HEK293T (cell line): Measurements from ENCODE around the gene DMTF1.
A peak's percentile ranks its signal among the peaks of the same experiment; 100 is the strongest.

Experiments
- CTCF ChIA-PET: fragments of 350-600 bp; formaldehyde crosslinking; extraction: SDS; loops from one replicate; lab custom pipeline; 2021; ENCODE audit warnings: antibody characterized with exemption, inconsistent platforms; lab: Yijun Ruan, JAX
- POLR2A ChIA-PET: fragments of 350-600 bp; formaldehyde crosslinking; extraction: SDS; loops from one replicate; lab custom pipeline; 2020; ENCODE audit warnings: antibody characterized with exemption, inconsistent platforms; lab: Yijun Ruan, JAX
- DNase-seq: peaks from one replicate; pipeline ENCODE4 v3.0.0; 2012; ENCODE audit warnings: mixed read lengths; ENCODE audit errors: extremely low spot score
- ARNT ChIP-seq: fragments of 450-650 bp; IDR thresholded peaks from 2 replicates; pipeline ENCODE4 v1.6.1; 2017; ENCODE audit warnings: mild to moderate bottlenecking
- BHLHE40 ChIP-seq: fragments of 450-650 bp; IDR thresholded peaks from 2 replicates; pipeline ENCODE4 v1.6.1; 2016; ENCODE audit warnings: mild to moderate bottlenecking, moderate library complexity, borderline replicate concordance
- CTBP1 ChIP-seq: fragments of 450-650 bp; IDR thresholded peaks from 2 replicates; pipeline ENCODE4 v1.6.1; 2016; ENCODE audit warnings: borderline replicate concordance
- ELF4 ChIP-seq: fragments of 450-650 bp; IDR thresholded peaks from 2 replicates; pipeline ENCODE4 v1.6.1; 2017; ENCODE audit warnings: antibody characterized with exemption
- FOXA1 ChIP-seq: fragments of 450-650 bp; IDR thresholded peaks from 2 replicates; pipeline ENCODE4 v1.6.1; 2016; ENCODE audit warnings: mild to moderate bottlenecking
- FOXK2 ChIP-seq: fragments of 450-650 bp; IDR thresholded peaks from 2 replicates; pipeline ENCODE4 v1.6.1; 2016; ENCODE audit warnings: mild to moderate bottlenecking
- FOXM1 ChIP-seq: fragments of 450-650 bp; IDR thresholded peaks from 2 replicates; pipeline ENCODE4 v1.6.1; 2017; ENCODE audit warnings: mild to moderate bottlenecking, borderline replicate concordance
- HDGF ChIP-seq: fragments of 450-650 bp; IDR thresholded peaks from 2 replicates; pipeline ENCODE4 v1.6.1; 2017; ENCODE audit warnings: antibody characterized with exemption, borderline replicate concordance
- L3MBTL2 ChIP-seq: fragments of 450-650 bp; conservative IDR thresholded peaks from 2 replicates; pipeline ENCODE4 v1.6.1; 2016; ENCODE audit warnings: mild to moderate bottlenecking
- LEF1 ChIP-seq: fragments of 450-650 bp; IDR thresholded peaks from 2 replicates; pipeline ENCODE4 v1.6.1; 2017; ENCODE audit warnings: mild to moderate bottlenecking, borderline replicate concordance
- NFRKB ChIP-seq: fragments of 450-650 bp; IDR thresholded peaks from 2 replicates; pipeline ENCODE4 v1.6.1; 2016; ENCODE audit warnings: mild to moderate bottlenecking, moderate library complexity
- SP1 ChIP-seq: fragments of 450-650 bp; IDR thresholded peaks from 2 replicates; pipeline ENCODE4 v1.6.1; 2017
- SUZ12 ChIP-seq: fragments of 450-650 bp; IDR thresholded peaks from 2 replicates; pipeline ENCODE4 v1.6.1; 2016; ENCODE audit warnings: mild to moderate bottlenecking
- TARDBP ChIP-seq: fragments of 450-650 bp; IDR thresholded peaks from 2 replicates; pipeline ENCODE4 v1.6.1; 2016
- ZNF384 ChIP-seq: fragments of 450-650 bp; IDR thresholded peaks from 2 replicates; pipeline ENCODE4 v1.6.1; 2016
- TF ChIP-seq, protein P1 (sequence below): fragments of 450-650 bp; IDR thresholded peaks from 2 replicates; pipeline ENCODE4 v1.6.1; 2016

Gene DMTF1, protein sequence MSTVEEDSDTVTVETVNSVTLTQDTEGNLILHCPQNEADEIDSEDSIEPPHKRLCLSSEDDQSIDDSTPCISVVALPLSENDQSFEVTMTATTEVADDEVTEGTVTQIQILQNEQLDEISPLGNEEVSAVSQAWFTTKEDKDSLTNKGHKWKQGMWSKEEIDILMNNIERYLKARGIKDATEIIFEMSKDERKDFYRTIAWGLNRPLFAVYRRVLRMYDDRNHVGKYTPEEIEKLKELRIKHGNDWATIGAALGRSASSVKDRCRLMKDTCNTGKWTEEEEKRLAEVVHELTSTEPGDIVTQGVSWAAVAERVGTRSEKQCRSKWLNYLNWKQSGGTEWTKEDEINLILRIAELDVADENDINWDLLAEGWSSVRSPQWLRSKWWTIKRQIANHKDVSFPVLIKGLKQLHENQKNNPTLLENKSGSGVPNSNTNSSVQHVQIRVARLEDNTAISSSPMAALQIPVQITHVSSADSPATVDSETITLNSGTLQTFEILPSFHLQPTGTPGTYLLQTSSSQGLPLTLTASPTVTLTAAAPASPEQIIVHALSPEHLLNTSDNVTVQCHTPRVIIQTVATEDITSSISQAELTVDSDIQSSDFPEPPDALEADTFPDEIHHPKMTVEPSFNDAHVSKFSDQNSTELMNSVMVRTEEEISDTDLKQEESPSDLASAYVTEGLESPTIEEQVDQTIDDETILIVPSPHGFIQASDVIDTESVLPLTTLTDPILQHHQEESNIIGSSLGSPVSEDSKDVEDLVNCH

DNA sequence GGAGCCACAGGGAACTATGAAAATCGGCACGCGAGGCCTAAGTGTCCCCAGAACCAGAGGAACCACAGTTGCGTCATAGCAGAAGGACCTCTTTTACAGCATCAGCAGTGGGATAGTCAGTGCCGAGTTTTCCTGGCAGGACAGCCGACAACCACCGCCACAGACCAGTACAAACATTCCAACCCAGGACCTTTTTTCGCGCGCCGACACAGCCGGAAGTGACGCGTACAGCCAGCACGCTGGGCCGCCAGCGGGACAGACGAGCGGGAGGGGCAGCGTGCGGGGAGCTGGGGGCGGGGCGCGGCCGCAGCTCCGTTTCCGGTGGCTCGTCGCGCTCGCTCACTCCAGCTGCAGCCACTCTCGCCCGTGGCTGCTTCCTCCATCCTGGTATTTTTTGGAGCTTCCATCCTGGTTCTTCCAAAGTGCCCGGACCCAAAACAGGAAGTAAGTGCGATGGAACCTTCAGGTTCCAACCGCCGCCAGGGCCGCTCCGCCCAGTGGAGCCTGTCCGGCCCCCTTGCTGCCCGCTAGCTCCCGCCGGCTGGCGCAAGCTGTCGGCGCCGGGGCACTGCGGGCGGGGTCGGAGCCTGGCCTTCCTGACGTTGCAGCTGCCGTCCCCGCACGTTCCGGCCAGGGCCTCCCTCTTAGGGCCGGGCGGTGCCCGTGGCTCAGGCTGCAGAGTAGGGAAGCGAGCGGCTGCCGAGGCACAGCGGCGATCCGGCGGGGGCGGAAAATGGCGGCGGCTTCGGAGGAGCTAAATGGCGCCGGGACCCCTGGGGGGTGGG lies at the start of gene DMTF1:
TSS of gene DMTF1 (plus strand) at position 342 of the 785 bp plus-strand sequence. CDS start 12,489 bp downstream, outside the sequence.
- peak; percentile 93 for DNase-seq
- TF ChIP-seq NFRKB (no peak), ZNF384 (no peak), SP1 (no peak), L3MBTL2 (peak; percentile 79), ELF4 (peak; percentile 73), LEF1 (no peak)
- TF ChIP-seq, protein P1, sequence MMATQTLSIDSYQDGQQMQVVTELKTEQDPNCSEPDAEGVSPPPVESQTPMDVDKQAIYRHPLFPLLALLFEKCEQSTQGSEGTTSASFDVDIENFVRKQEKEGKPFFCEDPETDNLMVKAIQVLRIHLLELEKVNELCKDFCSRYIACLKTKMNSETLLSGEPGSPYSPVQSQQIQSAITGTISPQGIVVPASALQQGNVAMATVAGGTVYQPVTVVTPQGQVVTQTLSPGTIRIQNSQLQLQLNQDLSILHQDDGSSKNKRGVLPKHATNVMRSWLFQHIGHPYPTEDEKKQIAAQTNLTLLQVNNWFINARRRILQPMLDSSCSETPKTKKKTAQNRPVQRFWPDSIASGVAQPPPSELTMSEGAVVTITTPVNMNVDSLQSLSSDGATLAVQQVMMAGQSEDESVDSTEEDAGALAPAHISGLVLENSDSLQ, result peak; percentile 36; the same call in 1 of the 2 replicates
- ChIA-PET CTCF (interaction anchor here (0.7 to 1.0 kb wide), 3 partner anchors 67 to 247 kb away, joined by 3 read pairs; partner anchors contain the start of genes ELAPOR2 and TMEM243), POLR2A (interaction anchor here (0.6 to 3.6 kb wide), 52 partner anchors 8 to 242 kb away, joined by 3 to 29 read pairs (median 4); partner anchors contain the start of genes ELAPOR2 and TMEM243)

DNA sequence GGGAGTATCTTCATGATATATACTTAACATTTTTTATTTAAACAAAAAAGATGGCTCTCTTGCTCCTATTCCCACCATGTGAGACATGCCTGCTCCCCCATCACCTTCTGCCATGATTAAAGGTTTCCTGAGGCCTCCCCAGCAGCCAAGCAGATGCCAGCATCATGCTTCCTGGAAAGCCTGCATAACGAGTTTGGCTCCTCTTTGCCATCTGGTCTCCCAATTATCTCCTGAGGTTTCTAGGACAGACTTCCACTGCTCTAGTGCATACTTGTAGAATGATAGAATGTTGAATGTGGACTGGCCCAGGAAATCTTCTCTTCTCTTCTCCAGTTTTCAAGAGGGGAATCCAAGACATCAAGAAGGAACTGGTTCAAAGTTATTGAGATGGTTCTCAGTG lies 46.9 kb upstream of the DMTF1 start:
- CTCF ChIA-PET, result no interaction called here
- DNase-seq, result no peak
- POLR2A ChIA-PET, result no interaction called here
- TF ChIP-seq LEF1, result no peak
- TF ChIP-seq BHLHE40, result no peak
- no peak for TF ChIP-seq FOXM1
- no peak for TF ChIP-seq TARDBP
- no peak for TF ChIP-seq FOXA1
- TF ChIP-seq CTBP1, result no peak
- TF ChIP-seq L3MBTL2, result no peak
- no peak for TF ChIP-seq SP1
- no peak for TF ChIP-seq ZNF384
- no peak for TF ChIP-seq HDGF
- no peak for TF ChIP-seq NFRKB
- TF ChIP-seq FOXK2, result no peak
- TF ChIP-seq, protein P1, result no peak
- no peak for TF ChIP-seq ARNT
- no peak for TF ChIP-seq ELF4
- no peak for TF ChIP-seq SUZ12

DNA sequence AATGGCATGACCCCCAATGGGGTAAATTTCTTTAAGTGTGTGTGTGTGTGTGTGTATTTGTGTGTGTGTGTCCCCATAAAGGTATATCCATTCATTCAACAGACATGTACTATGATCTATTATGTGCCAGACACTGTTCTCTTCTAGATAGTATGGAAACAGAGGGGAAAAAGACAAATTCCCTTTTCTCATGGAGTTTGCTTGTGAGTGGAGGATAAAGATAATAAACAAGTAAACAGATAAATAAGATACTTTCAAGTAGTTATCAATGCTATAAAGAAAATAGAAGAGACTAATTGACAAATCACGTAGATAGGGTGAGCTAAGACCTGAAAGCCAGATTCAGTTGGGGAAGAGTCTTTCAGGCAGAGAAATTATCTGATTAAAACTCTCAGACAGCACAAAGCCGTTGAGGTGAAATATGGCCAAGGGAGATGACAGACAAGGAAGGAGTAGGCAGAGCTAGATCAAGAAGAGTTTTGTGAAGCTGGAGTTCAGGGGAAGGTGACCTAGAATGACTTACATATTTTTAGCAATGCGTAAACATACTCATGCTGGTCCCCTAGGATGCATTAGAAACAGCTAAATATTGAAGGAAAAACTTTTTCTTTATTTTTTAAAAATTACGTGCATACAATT lies 45.2 kb upstream of the DMTF1 start:
- ChIA-PET CTCF (interaction anchor here (0.6 kb wide), 1 partner anchor 21 kb away, joined by 3 read pairs; no protein-coding TSS in a partner anchor), POLR2A (interaction anchor here (1.6 kb wide), 1 partner anchor 45 kb away, joined by 5 read pairs; the partner anchor contains the start of gene DMTF1)
- no peak for TF ChIP-seq NFRKB
- TF ChIP-seq BHLHE40, result no peak
- no peak for TF ChIP-seq TARDBP
- no peak for TF ChIP-seq SP1
- TF ChIP-seq FOXK2, result no peak
- TF ChIP-seq HDGF, result no peak
- TF ChIP-seq L3MBTL2, result no peak
- no peak for DNase-seq

DNA sequence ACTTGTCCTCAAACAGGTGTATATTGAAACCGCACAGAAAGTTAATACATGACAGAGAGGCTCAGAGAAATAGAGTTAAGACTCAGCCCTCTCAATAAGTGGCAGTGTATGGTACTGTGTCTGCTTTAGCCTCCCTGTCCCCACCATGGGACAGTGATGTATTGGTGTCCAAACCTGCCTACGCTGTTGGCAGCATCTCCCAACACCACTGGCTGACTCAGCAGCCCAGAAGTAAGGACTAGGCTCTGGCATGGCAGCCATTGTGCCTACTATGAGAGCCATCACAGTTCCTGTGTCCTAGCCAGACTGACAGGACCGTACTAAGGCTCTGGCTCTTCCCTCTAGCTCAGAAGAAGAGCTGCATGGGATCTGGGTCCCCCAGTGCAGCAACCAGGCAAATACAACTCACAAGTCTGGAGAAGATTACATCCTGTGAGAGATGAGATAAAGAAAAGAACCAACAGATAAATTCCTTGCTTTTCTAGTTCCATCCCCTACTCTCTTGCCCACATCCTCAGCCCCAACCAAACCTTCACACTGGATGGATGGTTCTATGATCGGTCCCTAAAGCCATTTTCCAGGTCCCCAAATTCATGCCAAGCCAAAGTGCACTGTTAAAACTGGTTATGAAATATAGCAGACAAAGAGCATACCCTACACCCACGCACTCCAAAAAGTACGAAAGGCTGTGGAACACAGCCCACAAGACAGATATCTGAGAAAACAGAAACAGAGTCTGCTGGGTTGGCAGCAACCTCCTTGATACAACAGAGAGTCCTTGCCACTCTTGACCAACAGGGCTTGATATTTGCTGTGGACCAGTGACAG lies 44.1 kb upstream of the DMTF1 start:
- no peak for DNase-seq
- ChIA-PET POLR2A (interaction anchor here (1.6 kb wide), 1 partner anchor 44 kb away, joined by 5 read pairs; the partner anchor contains the start of gene DMTF1), CTCF (no interaction called here)
- TF ChIP-seq ZNF384, result no peak
- TF ChIP-seq FOXK2, result no peak
- TF ChIP-seq BHLHE40, result no peak
- no peak for TF ChIP-seq FOXA1
- no peak for TF ChIP-seq TARDBP
- no peak for TF ChIP-seq ARNT

DNA sequence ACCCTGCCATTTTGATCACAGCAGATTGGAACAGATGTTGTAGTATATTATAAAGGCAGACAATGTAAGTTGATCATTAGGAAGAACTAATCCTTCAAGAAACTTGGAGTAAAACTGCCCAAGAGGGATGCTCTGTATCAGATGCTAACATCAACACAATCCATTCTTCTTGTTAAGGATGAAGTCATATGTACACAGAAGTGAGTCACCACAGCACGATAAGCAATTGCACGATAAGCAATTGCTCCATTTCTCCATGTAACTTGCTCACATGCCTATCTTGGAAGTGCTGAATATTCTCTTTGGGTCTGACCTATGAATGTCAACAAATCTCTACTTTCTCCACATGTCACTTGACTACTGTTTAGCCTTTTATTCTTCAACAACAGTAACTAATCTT lies 41.5 kb upstream of the DMTF1 start:
- ChIA-PET CTCF (no interaction called here), POLR2A (interaction anchor here (1.1 kb wide), 1 partner anchor 42 kb away, joined by 6 read pairs; the partner anchor contains the start of gene DMTF1)
- DNase-seq, result peak; percentile 21
- TF ChIP-seq HDGF (no peak), ZNF384 (no peak), BHLHE40 (no peak), FOXK2 (no peak), ARNT (no peak), SUZ12 (no peak), TARDBP (no peak), FOXM1 (no peak), ELF4 (no peak)
